Measurements from ENCODE around the gene PTPRG. TPM values are rescaled to one million over a fixed set of nuclear protein-coding genes. Genes with fewer than 3 reads are reported as not detected.

Gene PTPRG
- total and polyA plus RNA-seq, 2 experiments from 2014 or later = 24.4 to 131 TPM

GRCh38 chr3:62096521-62096920 lies 535.1 kb downstream of the PTPRG start (continued):
- TF ChIP-seq, protein P1, sequence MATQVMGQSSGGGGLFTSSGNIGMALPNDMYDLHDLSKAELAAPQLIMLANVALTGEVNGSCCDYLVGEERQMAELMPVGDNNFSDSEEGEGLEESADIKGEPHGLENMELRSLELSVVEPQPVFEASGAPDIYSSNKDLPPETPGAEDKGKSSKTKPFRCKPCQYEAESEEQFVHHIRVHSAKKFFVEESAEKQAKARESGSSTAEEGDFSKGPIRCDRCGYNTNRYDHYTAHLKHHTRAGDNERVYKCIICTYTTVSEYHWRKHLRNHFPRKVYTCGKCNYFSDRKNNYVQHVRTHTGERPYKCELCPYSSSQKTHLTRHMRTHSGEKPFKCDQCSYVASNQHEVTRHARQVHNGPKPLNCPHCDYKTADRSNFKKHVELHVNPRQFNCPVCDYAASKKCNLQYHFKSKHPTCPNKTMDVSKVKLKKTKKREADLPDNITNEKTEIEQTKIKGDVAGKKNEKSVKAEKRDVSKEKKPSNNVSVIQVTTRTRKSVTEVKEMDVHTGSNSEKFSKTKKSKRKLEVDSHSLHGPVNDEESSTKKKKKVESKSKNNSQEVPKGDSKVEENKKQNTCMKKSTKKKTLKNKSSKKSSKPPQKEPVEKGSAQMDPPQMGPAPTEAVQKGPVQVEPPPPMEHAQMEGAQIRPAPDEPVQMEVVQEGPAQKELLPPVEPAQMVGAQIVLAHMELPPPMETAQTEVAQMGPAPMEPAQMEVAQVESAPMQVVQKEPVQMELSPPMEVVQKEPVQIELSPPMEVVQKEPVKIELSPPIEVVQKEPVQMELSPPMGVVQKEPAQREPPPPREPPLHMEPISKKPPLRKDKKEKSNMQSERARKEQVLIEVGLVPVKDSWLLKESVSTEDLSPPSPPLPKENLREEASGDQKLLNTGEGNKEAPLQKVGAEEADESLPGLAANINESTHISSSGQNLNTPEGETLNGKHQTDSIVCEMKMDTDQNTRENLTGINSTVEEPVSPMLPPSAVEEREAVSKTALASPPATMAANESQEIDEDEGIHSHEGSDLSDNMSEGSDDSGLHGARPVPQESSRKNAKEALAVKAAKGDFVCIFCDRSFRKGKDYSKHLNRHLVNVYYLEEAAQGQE (IDR thresholded peaks at IDR 0.05; ENCODE audit: unreplicated experiment) = no peak
- TF ChIP-seq NANOG (IDR thresholded peaks at IDR 0.05; ENCODE audit: borderline replicate concordance) (no peak), EZH2phosphoT487 (IDR thresholded peaks at IDR 0.05; ENCODE audit: unreplicated experiment) (no peak), CREB1 (CRISPR knock-in tag; IDR thresholded peaks at IDR 0.05; ENCODE audit: low read depth) (no peak)

DNA sequence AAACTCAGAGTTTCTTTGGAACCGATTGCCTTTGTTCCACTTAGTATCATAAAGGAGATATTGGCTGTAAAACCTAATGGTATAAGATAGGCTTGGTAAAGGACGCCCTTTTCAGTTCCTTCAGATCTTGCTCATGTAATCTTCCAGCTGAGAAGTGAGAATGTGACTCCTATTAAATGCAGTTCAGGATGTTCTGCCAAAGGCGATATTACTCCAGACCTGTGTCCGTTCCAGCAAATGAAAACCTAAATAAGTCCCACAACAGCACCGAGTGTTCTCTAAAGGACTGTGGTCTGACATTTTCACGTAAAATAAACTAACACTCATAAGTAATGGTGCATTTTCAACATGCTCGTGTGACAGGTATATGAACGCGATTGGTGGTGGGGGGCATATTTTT lies 535.8 kb downstream of the PTPRG start:
- Mint-ChIP-seq H3K4me1 (peaks cover 2% of the 10 kb centered on the region; the same call in 1 of the 3 replicates), H3K4me3 (no peak overlapping the region), H3K9me3 (no peaks in the 10 kb centered on the region), H3K27me3 (ENCODE audit: insufficient read depth, low read depth, poor library complexity) (peaks cover 5% of the 10 kb centered on the region), H3K27ac (no peak overlapping the region), H3K36me3 (ENCODE audit: low read depth) (no peaks in the 10 kb centered on the region)
- Histone ChIP-seq H3K4me2 (no peak overlapping the region), H3K27me3 (ENCODE audit: insufficient read depth) (no peaks in the 10 kb centered on the region), H3K36me3 (ENCODE audit: insufficient read depth) (no peaks in the 10 kb centered on the region), H3K27ac (ENCODE audit: low read depth) (no peak overlapping the region), H3K9me2 (ENCODE audit: insufficient read depth) (no peaks in the 10 kb centered on the region), H3K4me1 (ENCODE audit: insufficient read depth) (no peaks in the 10 kb centered on the region), H4K20me1 (replicated peaks; ENCODE audit: insufficient read depth) (peaks cover 15% of the 10 kb centered on the region), H2AFZ (no peak overlapping the region), H3F3A (replicated peaks; ENCODE audit: low read depth) (no peaks in the 10 kb centered on the region), H3K79me2 (replicated peaks; ENCODE audit: insufficient read depth) (0 out of 2 replicates have a peak, but pooled peaks cover 3% of the 10 kb centered on the region), H3K4me3 (no peak overlapping the region)
- no peak for DNase-seq (ENCODE audit: low spot score)
- ATAC-seq = no peak
- no peak for TF ChIP-seq CREB1 (CRISPR knock-in tag; IDR thresholded peaks at IDR 0.05; ENCODE audit: low read depth)
- TF ChIP-seq, protein P2, sequence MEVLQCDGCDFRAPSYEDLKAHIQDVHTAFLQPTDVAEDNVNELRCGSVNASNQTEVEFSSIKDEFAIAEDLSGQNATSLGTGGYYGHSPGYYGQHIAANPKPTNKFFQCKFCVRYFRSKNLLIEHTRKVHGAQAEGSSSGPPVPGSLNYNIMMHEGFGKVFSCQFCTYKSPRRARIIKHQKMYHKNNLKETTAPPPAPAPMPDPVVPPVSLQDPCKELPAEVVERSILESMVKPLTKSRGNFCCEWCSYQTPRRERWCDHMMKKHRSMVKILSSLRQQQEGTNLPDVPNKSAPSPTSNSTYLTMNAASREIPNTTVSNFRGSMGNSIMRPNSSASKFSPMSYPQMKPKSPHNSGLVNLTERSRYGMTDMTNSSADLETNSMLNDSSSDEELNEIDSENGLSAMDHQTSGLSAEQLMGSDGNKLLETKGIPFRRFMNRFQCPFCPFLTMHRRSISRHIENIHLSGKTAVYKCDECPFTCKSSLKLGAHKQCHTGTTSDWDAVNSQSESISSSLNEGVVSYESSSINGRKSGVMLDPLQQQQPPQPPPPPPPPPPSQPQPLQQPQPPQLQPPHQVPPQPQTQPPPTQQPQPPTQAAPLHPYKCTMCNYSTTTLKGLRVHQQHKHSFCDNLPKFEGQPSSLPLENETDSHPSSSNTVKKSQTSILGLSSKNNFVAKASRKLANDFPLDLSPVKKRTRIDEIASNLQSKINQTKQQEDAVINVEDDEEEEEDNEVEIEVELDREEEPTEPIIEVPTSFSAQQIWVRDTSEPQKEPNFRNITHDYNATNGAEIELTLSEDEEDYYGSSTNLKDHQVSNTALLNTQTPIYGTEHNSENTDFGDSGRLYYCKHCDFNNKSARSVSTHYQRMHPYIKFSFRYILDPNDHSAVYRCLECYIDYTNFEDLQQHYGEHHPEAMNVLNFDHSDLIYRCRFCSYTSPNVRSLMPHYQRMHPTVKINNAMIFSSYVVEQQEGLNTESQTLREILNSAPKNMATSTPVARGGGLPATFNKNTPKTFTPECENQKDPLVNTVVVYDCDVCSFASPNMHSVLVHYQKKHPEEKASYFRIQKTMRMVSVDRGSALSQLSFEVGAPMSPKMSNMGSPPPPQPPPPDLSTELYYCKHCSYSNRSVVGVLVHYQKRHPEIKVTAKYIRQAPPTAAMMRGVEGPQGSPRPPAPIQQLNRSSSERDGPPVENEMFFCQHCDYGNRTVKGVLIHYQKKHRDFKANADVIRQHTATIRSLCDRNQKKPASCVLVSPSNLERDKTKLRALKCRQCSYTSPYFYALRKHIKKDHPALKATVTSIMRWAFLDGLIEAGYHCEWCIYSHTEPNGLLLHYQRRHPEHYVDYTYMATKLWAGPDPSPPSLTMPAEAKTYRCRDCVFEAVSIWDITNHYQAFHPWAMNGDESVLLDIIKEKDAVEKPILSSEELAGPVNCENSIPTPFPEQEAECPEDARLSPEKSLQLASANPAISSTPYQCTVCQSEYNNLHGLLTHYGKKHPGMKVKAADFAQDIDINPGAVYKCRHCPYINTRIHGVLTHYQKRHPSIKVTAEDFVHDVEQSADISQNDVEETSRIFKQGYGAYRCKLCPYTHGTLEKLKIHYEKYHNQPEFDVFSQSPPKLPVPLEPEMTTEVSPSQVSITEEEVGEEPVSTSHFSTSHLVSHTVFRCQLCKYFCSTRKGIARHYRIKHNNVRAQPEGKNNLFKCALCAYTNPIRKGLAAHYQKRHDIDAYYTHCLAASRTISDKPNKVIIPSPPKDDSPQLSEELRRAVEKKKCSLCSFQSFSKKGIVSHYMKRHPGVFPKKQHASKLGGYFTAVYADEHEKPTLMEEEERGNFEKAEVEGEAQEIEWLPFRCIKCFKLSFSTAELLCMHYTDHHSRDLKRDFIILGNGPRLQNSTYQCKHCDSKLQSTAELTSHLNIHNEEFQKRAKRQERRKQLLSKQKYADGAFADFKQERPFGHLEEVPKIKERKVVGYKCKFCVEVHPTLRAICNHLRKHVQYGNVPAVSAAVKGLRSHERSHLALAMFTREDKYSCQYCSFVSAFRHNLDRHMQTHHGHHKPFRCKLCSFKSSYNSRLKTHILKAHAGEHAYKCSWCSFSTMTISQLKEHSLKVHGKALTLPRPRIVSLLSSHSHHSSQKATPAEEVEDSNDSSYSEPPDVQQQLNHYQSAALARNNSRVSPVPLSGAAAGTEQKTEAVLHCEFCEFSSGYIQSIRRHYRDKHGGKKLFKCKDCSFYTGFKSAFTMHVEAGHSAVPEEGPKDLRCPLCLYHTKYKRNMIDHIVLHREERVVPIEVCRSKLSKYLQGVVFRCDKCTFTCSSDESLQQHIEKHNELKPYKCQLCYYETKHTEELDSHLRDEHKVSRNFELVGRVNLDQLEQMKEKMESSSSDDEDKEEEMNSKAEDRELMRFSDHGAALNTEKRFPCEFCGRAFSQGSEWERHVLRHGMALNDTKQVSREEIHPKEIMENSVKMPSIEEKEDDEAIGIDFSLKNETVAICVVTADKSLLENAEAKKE (CRISPR knock-in tag; IDR thresholded peaks at IDR 0.05) = no peak
- TF ChIP-seq ZNF331 (CRISPR knock-in tag; IDR thresholded peaks at IDR 0.05; ENCODE audit: low read depth) = no peak

Data from GM23338 (cell line).